GM19328 (cell line): ENCODE data around the gene OGFR.

ENCODE experiments used
- ATAC-seq: cut with Tn5 transposase; IDR thresholded peaks from one replicate; pipeline ENCODE4 v1.9.1; 2021; ENCODE audit warnings: mild to moderate bottlenecking, moderate library complexity; ENCODE audit not compliant: unreplicated experiment

Gene OGFR

GRCh38 chr20:62769346-62770071 lies 35.1 kb upstream of the OGFR start:
- ATAC-seq = no peak

- ATAC-seq = no peak
Measured at GRCh38 chr20:62770111-62770910, 34.3 kb upstream of the OGFR start.

DNA sequence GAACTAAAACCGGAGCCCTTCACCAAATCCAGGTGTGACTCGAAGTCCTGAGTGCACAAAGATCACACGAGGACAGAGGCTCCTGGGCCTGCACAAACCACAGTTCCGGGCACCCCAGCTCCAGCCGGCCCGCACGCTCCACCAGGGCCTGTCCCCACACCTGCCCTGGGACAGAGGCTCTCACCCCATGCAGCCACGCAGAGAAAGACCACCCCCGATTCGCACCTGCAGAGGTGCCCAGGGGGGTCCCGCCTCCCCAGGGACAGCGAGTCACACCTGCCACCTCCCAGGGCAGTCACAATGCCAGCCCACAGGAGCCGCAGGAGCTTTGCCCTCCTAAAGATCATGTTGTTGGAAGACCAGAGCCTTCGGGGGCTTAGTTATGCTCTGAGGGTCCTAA lies 33.7 kb upstream of the OGFR start:
- no peak for ATAC-seq

DNA sequence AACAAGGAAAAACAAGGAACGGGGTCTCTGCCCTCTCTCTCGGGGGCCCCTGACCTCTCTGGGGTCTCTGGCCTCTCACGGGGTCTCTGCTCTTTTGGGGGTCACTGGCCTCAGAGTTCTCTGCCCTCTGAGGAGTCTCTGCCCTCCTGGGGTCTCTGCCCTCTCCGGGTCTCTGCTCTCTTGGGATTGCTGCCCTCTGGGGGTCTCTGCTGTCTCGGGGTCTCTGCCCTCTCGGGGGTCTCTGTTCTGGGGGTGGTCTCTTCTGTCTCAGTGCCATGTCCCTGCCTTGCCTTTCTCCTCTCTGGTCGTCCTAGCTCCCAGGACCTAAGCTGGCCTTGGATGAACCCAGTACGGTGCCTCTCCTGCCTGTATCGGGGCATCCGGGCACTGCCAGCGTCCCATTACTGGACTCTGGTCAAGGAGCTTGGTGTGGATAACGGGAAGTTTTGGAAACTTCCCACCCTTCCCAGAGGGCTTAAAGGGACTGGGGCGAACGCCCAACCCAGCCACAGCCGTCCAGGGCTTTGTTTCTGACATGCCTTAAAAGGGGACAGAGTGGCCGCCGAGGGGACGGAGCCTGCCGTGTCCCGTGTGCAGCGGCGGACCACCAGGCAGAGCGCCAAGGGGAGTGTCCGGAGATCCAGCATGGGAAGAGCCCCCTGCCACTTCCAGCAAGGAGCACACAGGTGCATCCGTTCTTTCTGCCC lies 33.1 kb upstream of the OGFR start:
- no peak for ATAC-seq

DNA sequence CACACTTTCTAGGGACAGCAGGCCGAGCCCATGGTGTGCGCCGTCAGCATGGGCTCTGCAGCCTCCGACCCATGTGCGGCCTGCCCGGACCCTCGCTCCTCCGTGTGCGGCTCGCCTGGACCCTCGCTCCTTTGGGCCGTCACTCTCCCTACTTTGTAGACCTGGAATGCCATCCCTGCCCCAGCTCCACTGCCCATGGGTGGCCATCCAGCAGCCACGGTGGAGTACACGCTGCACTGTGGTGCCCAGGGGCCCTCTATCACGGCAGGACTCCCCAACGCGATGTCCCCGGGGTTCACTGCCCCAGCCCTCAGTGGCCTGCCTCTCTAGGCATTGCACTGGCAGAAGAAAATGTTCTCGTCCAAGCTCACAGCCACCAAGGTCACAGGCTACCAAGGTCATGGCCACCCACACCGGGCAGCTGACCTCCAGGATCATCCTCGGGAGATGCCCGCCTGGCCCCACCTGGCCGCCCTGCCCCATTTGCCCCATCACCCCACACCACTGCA lies 32.5 kb upstream of the OGFR start:
- no peak for ATAC-seq

DNA sequence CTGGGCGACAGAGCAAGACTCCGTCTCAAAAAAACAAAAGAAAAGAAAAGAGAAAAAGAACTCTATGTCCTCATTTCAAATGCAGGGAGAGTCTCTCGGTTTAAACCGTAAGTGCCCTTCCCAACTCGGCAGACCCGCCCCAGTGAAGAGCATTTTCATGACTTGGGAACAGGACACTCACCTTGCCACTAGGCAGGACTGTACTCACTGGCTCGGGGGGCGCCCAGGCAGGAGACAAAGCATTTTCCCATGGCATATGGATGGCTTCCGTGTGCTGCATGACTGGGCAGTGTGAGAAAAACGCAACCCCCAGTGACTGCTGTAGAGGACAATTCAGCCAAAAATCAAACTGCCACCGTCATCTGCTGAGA lies 32.0 kb upstream of the OGFR start:
- no peak for ATAC-seq

DNA sequence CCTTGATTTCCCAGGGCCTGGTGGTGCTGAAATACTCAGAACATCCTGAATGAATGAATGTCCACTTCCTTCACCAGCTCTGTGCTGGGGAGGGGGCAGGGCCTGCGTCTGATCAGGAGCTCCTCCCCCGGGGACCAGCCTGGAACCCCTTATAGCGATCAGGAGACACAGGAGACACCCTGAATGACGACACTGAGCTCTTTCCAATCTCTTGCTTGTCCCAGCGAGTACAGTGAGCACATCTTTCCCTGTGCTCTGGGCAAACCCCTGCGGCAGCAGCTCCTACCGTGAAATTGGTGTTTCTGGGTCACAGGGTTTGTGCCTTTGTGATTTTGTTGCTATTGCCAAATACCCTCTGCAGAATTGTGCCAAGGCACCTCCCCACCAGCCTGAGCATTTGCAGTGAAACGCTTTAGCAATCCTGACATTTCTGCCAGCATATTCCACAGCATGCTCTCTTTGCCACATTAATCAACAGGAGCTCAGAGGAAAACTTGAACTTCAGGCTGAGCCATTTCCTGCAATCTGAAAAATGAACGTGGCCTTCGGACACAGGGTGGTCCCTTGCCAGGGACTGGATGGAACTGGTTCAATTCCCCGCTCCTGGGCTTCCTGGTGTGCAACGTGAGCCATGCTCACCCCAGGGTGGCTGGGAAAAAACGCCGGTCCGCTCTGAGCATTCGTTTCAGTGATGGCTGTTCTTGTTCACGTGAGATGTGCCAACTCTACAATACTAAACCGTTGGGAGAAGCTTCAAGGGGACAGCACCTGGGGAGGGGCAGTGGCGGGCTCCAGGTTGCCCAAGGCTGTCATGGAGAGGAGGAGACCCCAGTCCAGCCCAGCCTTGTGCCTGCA lies 31.4 kb upstream of the OGFR start:
- no peak for ATAC-seq

- ATAC-seq = no peak
Measured at GRCh38 chr20:62773845-62774714, 30.6 kb upstream of the OGFR start.

- no peak for ATAC-seq
Measured at GRCh38 chr20:62774762-62775161, 29.9 kb upstream of the OGFR start.

- ATAC-seq = no peak
Measured at GRCh38 chr20:62775206-62775605, 29.4 kb upstream of the OGFR start.

DNA sequence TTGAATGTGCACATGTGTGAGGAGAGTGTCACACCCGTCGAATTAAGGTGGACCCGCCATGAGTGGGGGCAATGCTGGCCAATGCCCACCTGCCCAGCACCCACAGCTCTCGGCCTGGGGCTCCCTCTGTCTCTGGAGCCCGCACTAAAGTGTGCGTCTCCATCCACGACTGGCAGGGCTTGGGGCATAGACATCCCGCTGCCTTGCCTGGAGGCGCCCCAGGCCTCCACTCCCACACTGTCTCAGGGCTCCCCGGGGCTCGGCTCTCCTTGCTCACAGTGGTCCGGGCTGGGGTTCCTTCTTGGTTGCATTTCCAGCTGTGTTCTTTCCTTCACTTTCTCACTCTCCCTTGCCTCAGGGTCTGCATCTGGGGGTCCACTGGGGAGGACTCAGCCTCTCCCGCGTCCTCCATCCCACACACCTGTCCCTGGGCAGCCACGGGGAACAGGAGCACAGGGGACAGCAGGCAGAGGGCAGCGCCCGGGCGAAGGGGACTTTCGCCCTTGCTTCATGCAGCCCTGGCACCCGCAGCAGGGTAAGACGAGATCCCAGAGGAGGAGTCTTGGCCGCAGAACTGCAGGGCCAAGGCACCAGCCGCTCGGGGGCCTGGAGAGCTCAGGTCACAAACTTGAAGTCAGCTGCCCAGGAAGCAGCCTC lies 28.5 kb upstream of the OGFR start:
- no peak for ATAC-seq

DNA sequence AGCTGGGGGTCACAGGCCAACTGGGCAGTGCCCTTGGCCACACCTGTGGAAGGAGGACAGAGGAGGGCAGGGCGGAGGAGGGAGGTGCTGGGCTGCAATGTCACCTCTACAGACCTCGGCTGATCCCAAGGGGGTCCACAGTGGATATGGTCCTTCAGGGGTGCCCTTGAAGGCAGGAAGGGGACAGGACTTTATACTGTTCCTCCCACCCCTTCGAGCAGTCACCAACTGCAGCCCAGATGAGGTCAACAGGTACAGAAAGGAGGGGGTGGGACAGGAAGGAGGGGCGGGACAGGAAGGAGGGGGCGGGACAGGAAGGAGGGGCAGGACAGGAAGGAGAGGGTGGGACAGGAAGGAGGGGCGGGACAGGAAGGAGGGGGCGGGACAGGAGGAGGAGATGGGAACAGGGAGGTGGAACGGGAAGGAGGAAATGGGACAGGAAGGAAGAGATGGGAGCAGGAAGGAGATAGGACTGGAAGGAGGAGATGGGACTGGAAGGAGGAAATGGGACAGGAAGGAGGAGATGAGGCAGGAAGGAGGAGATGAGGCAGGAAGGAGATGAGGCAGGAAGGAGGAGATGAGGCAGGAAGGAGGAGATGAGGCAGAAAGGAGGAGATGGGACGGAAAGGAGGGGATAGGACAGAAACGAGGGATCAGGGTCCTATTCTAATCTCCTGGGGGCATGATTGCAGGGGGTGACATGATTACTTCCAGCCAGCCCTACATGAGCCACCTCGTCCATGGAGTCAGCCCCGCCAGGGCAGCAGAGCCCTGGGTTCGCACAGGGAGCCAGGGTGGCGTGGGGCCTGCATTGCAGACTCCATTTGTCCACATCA lies 27.7 kb upstream of the OGFR start:
- ATAC-seq = no peak

DNA sequence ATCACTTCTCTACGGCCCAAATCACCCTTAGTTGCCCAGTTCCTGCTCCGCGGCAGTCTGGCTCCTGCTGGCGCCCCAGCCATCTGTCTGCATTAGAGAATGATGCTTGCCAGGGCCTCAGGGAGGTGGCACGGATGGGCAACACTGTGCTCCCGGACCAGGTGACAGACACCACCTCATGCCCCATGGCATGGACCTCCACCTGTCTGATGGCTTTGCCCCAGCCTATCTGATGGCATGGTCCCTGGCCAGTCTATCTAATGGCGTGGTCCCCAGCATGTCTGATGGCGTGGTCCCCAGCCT lies 27.2 kb upstream of the OGFR start:
- ATAC-seq = no peak

- no peak for ATAC-seq
Measured at GRCh38 chr20:62778058-62778457, 26.6 kb upstream of the OGFR start.

GRCh38 chr20:62778601-62779416 lies 25.8 kb upstream of the OGFR start:
- no peak for ATAC-seq

- ATAC-seq = no peak
Measured at GRCh38 chr20:62779417-62779685, 25.3 kb upstream of the OGFR start.

DNA sequence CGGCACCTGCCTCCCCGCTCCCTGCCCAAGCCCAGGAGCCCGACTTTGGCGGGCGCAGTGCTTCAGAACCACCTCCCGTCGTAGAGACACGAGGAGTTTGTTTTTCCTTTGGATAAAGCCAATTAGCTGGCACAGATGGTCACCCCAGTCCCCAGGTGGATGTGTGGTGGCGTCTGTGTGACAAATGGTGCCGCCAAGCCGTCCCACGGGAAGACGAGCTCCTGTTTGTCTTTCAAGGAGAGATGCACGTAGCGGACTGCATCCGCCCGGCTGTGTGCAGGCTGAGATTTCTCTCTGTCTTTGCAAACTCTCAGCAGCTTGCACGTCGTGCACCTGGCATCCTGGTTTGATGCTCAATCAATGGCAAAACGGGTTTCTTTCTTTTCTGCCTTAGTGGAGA lies 24.4 kb upstream of the OGFR start:
- no peak for ATAC-seq

- ATAC-seq = no peak
Measured at GRCh38 chr20:62780696-62781095, 23.9 kb upstream of the OGFR start.
